OCI-LY7 (cell line): Measurements from ENCODE around the gene NSMF.

Experiments
- CTCF ChIP-seq: fragments of 200-600 bp; sonication (generic); conservative IDR thresholded peaks from 2 replicates; pipeline ENCODE4 v1.5.1; 2014; ENCODE audit warnings: mild to moderate bottlenecking, antibody characterized with exemption, low read length, moderate library complexity, mixed read lengths
- EZH2phosphoT487 ChIP-seq: fragments of 200-600 bp; sonication (generic); IDR thresholded peaks from 2 replicates; pipeline ENCODE4 v1.6.1; 2018; ENCODE audit warnings: low read depth, borderline replicate concordance, mild to moderate bottlenecking, mixed run types, antibody characterized with exemption, low read length, moderate library complexity, mixed read lengths

GRCh38 chr9:137415451-137415850, 43.7 kb downstream of the NSMF start:
- TF ChIP-seq CTCF (no peak), EZH2phosphoT487 (no peak)
